Stimulated activated CD8-positive, alpha-beta memory T cell treated with anti-CD3 and anti-CD28 coated beads, Interleukin-12 subunit alpha, Interleukin-12 subunit beta, amount 100 ng/mL, for 1 hour (primary cell): ENCODE results near the gene EQTN.

Source experiments
- DNase-seq: peaks from one replicate; pipeline ENCODE4 v3.0.0-alpha.2; 2020; ENCODE audit warnings: low read depth

Gene EQTN

DNA sequence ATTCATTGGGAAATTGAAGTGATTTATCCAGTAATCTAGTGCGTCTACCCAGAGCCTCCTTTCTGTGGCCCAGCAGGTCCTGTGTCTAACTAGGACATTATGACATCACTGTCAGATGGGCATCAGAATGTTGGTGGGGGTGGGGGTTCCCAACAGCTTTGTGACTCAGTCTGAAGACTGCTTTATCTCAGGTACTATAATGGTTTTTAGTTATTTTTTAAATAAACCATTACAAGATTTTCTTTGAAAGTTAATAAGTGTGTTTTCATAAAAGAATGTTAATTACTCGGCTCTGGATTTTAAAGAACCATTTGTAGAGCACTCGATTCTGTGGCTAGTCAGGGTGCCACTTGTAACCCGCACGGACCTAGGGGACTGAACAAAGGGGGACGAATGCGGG is at the start of gene EQTN:
EQTN (minus strand) TSS at position 101 of the 400 bp plus-strand sequence; CDS start at position 6, 95 bp downstream.
- DNase-seq = no peak

DNA sequence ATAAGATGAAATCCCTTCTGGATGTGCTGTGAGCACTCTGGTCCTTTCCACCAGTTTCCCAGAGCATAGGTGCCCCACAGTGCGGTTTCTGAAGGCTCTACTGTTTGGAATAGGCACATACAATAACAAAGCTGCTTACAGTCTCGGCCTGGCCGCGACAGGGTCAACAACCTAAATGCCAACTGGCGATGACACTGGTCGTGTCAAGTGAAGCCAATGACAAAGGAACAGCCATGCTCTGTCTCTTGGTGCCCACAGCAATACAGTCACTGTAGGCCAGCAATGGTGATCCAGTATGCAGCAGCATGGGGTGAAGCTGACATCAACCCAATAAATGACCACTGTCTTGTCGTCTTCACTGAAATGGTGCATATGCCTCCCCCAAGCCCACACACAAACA is 47.8 kb upstream of the EQTN start:
- DNase-seq = no peak

GRCh38 chr9:27341545-27342294 is 44.8 kb upstream of the EQTN start:
- no peak for DNase-seq

- DNase-seq = no peak
Measured at GRCh38 chr9:27340961-27341511, 44.1 kb upstream of the EQTN start.

DNA sequence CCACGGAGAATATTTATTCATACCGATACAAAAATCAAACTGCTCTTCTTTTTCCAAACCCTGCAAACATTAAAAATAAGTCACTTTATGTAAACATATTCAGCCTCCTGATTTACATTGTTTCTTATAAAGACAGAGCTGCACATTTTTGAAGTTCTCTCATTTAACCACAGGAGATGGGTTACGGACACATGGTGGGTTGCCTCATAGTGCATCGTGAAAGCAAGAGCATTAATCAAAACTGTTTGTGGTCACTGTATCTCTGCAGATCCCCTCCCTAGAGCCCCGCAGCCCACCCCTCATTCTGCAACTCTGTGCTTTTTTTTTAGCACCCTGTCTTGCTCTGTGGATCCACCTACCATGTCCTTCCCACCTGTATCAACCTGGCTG is 43.3 kb upstream of the EQTN start:
- no peak for DNase-seq

DNA sequence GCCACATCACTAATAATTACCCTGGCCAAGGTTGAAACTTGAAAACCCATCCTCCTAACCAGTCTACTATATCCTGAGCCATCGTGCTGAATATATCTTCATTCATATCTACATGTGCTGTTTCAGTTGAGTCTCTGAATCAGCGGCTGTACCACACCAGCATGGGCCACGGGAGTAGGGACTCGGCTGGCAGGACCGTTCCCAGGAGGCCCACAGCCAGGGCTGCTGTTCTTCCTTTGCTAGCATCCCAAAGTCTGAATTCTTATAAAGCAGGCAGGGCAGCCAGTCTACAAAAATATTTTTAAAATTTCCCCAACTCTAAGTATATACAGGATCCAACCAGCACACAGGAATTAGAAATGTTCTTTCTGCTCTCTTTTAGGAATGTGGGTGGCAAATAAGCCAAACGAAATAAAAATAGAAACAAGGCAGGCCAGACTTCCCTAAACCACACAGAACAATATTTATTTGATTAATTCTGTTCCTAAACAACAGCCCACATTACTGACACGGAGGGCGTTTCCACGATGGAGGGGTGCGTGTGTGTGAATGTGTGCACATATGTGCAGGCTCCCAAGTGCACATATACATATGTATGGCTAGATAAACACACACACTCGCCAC is 42.8 kb upstream of the EQTN start:
- no peak for DNase-seq

- no peak for DNase-seq
Measured at GRCh38 chr9:27338527-27338903, 41.6 kb upstream of the EQTN start.

DNA sequence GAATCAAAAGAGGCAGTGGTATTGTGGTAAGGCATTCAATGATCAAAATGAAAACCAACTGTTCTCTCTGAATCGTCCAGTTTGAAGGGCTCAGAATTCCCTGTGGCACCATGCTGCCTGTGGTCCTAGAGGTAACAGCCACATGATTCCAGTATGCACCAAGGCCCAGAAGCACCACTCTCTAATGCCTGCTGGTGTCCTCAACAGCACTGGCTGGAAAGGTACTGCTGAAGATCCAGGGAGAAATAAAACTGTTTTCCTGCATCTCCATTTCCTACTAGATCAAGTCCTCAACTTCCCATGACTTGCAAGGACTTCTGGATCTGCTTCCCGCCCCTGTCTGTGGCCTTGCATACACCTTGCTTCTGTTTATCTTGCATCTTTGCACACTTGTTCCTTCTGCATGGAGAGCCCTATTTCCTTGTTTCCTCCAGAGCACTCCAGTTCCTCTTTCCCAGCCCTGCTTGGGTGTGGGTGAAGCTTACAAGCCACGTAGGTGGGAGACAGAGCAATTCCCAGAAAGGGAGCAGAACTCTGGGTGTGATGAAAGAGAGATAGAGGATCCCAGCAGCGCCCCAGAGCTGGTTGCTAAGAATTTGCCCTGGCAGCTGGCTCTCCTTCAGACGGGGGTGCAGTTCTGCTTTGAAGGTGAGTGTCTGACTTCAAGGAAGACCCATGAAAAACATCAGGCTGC is 41.0 kb upstream of the EQTN start:
- DNase-seq = no peak

GRCh38 chr9:27337236-27337635 is 40.3 kb upstream of the EQTN start:
- no peak for DNase-seq

DNA sequence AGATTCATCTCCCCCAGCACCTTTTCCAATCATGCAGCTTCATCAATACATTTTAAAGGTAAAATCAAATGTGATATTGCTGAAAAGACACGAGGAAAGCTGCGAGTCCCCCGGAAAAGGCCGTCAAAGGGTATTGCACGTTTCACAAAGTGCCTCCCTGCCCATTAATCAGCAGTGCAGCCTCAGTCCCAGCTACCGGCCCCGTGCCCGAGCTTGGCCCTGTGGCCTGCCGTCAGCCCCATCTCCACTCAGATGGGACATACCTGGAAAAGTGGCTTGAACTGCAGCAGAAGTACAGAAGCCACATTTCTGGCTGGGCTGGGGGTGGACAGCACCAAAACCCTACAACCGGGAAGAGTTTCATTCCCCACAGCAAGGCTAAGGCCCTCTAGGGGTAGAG is 39.9 kb upstream of the EQTN start:
- no peak for DNase-seq

DNA sequence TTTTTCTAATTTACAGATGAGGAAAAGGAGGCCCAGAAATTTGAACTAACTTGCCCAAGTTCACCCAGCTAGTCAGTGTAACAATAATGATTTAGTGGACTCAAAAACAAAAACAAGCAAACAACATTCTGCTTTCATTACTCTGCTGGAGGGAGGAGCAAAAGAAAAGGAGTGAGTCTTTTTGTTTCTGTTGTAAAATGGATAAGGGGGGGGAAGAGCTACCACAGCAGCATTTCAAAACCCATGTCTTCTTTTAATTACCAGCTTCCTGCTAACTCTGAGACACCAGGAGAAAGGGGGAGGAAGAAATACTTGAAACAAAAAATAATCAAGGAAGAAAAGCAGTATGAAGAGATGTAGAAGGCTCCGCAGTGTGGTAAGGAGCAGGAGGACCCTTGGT is 39.2 kb upstream of the EQTN start:
- no peak for DNase-seq

GRCh38 chr9:27335075-27335474 is 38.1 kb upstream of the EQTN start:
- DNase-seq = no peak

DNA sequence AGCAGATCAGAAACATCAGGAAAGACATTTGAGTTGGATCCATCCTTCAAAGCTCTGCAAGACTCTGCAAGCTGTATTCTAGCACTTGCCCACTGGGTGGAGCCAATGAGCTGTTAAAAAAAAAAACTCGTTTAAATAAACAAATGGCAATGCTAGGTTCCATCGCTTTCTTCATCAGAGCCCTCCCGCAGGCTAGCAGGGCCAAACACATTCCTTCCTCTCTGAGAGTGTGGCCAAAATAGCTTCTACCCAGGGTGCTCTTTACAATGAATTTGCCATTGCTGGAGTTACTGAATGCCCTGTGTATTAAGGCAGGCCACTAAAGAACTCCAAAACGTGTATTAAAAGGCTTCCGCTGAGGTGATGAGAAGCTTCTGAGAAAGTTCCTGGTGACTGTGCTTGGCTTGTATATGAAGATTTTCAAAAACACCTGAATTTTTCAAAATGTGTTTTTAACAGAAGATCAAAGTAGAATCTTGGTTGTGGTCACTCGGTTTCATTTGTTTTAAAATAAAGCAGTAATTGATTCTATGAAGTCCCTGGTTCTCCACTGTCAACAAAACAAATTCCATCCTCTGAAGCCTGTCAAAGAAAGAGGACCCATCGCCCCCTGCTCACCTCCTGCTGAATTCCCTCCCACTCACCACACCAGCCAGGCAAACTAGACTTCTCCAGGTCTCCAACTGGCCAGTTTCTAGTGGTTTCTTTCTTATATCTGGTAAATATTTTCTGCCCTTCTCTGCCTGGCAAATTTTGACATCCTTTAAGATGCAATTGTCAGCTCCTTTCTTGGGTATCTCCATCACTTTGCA is 36.5 kb upstream of the EQTN start:
- peak; percentile 7 for DNase-seq

DNA sequence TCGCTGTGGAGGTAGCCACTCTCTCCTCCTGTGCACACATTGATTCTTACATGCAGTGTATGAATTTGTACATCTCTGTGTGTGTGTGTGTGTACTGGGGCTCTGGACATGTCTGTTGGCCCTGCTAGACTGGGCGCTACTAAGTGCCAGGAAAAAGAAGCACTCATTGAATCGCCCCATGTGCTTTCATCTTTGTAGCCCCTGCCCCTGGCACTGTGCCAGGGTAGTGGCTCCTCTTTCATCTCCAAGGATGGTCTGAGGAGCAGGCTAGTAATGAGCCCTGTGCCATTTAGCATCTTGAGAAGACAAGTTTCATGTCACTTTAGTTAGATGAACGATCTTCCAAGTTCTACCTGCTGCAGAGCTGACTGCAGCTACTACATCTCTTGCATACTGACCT is 34.4 kb upstream of the EQTN start:
- no peak for DNase-seq

- DNase-seq = no peak
Measured at GRCh38 chr9:27329291-27329690, 32.3 kb upstream of the EQTN start.

DNA sequence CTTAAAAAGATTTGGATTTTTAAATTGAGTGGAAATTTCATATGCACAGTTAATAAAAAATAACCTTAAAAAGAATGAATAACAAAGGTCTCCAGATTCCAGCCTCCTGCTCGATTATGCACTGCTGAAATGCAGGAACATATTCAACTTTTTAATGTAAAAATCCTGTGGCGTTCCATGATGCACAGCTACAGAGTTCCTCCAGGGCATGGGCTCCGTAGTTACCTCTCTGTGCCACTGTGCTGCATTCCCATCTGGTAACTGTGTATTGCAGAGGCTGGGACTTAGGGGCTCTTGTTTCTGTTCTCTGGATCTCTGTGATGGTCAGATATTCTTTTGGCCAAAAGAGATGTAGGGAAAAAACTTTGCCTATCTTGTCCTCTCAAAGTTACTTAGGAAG is 31.5 kb upstream of the EQTN start:
- no peak for DNase-seq

DNA sequence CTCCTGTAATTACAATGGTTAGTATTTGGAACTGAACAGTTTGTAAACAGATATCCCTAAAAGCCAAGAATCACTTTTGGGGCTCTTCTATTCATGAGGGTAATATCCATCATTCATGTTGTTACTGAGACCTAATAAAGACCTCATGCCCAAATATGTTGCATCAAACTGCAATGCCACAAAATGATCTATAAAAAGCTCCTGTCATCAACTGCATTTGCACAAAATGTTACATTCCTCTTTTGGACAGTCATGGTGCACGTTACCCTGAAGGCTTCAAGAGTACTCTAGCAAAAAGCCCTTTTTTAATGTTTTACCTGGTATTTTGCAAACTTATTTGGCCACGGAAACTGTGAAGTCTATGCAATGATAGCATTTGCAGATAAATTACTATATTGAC is 14.2 kb upstream of the EQTN start:
- no peak for DNase-seq

- no peak for DNase-seq
Measured at GRCh38 chr9:27310582-27310981, 13.6 kb upstream of the EQTN start.

- no peak for DNase-seq
Measured at GRCh38 chr9:27308691-27309390, 11.9 kb upstream of the EQTN start.

DNA sequence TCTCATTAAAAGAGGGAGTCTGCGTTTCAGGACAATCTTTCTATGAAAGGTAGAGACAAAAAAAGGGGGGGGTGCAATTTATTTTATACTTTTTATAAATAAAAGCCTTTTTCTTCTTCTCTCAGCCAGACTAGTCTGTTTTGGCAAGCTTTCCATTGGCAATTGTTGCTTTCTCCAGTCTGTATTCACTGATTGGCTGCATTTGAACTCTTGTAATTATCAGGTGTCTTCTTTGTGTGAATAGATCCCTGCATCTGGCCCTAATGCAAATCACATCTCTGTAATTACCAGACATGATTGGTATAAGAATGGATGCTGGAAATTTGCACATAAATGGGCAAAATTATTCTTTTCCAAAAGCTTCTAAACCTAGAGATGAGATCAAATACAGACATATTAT is 7.6 kb upstream of the EQTN start:
- no peak for DNase-seq

DNA sequence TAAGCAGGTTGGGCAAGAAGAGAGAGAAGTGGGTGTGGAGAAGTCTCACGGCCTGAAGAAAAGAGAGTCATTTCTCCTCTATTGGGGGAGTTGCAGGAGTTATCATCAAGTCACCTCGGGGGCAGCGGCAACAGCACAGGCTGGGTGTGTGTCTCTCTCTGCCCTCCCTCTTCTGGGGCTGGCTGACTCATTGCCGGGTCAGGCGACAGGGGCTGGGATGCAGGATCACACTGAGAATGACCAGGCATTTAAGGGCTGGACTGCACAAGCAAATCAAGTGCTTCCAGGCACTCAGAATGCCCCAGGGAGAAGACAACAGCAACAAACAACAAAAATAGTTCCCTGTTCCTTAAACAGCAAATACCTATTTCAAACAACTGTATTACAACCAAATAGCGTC is 6.3 kb upstream of the EQTN start:
- no peak for DNase-seq

DNA sequence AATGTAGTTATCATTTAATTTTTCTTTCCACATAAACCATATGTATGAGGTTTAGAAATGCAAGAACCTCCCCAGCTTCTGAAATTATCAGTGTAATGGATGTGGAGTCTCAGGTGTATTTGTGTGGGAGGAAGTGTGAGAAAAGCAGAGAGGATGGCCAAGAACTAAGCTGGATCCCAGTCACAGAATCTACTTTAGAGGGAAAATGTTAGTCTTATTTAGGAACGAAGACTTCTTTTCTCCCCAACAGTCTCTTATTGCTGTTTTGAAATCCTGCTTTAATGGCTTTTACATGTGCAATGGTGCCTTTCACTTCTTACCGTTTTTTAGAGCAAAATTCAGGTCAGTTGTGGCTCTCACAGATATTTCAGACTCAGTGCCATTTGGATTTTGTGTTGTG is 3.0 kb downstream of the EQTN start:
- DNase-seq = no peak
